H9 (cell line): ENCODE data around the gene DYNLT4. TPM values are rescaled to one million over a fixed set of nuclear protein-coding genes. Genes with fewer than 3 reads are reported as not detected.

Experiments
- DNase-seq: peaks from one replicate; pipeline ENCODE4 v3.0.0-alpha.2; 2017
- H2AFZ ChIP-seq: one replicate; pipeline ENCODE4 v1.6.1; 2013; ENCODE audit warnings: mild to moderate bottlenecking, low read length, control low read depth, moderate library complexity
- H2AK5ac ChIP-seq: 2 replicates; pipeline ENCODE4 v1.6.1; 2013; ENCODE audit warnings: low read length, control low read depth, mixed read lengths; ENCODE audit not compliant: insufficient read length
- H2BK120ac ChIP-seq: one replicate; pipeline ENCODE4 v1.6.1; 2013; ENCODE audit warnings: low read depth, mild to moderate bottlenecking, low read length, control low read depth, inconsistent platforms; ENCODE audit not compliant: poor library complexity, severe bottlenecking
- H2BK12ac ChIP-seq: 2 replicates; pipeline ENCODE4 v1.6.1; 2013; ENCODE audit warnings: low read length, control low read depth, mixed read lengths, low read depth; ENCODE audit not compliant: insufficient read length
- H2BK15ac ChIP-seq: 2 replicates; pipeline ENCODE4 v1.6.1; 2013; ENCODE audit warnings: low read depth, low read length, control low read depth
- H2BK20ac ChIP-seq: one replicate; pipeline ENCODE4 v1.6.1; 2013; ENCODE audit warnings: low read depth, mild to moderate bottlenecking, low read length, control low read depth, inconsistent platforms; ENCODE audit not compliant: poor library complexity, severe bottlenecking
- H2BK5ac ChIP-seq: 2 replicates; pipeline ENCODE4 v1.6.1; 2013; ENCODE audit warnings: low read length, control low read depth, mixed read lengths; ENCODE audit not compliant: insufficient read length
- H3K14ac ChIP-seq: 2 replicates; pipeline ENCODE4 v1.6.1; 2013; ENCODE audit warnings: low read length, control low read depth; ENCODE audit not compliant: insufficient read depth
- H3K18ac ChIP-seq: 2 replicates; pipeline ENCODE4 v1.6.1; 2013; ENCODE audit warnings: low read depth, mild to moderate bottlenecking, mixed read lengths, low read length, control low read depth; ENCODE audit not compliant: insufficient read length
- H3K23ac ChIP-seq: 2 replicates; pipeline ENCODE4 v1.6.1; 2013; ENCODE audit warnings: low read length, control low read depth, mixed read lengths, low read depth; ENCODE audit not compliant: insufficient read length
- H3K23me2 ChIP-seq: 2 replicates; pipeline ENCODE4 v1.6.1; 2013; ENCODE audit warnings: low read depth, mild to moderate bottlenecking, mixed read lengths, low read length, control low read depth; ENCODE audit not compliant: insufficient read length, poor library complexity, severe bottlenecking
- H3K27ac ChIP-seq: 2 replicates; pipeline ENCODE4 v1.5.1; 2013; ENCODE audit warnings: low read length, control low read depth, mixed read lengths, low read depth; ENCODE audit not compliant: insufficient read length
- H3K27me3 ChIP-seq: 2 replicates; pipeline ENCODE4 v1.6.1; 2013; ENCODE audit warnings: low read length, control low read depth, inconsistent platforms; ENCODE audit not compliant: insufficient read depth
- H3K4ac ChIP-seq: 2 replicates; pipeline ENCODE4 v1.6.1; 2013; ENCODE audit warnings: low read depth, mild to moderate bottlenecking, control low read depth, inconsistent platforms, low read length, moderate library complexity
- H3K4me1 ChIP-seq: 2 replicates; pipeline ENCODE4 v1.6.1; 2013; ENCODE audit warnings: low read length, control low read depth, inconsistent platforms; ENCODE audit not compliant: insufficient read depth
- H3K4me2 ChIP-seq: 2 replicates; pipeline ENCODE4 v1.6.1; 2013; ENCODE audit warnings: low read length, control low read depth, mixed read lengths; ENCODE audit not compliant: insufficient read length, insufficient read depth
- H3K56ac ChIP-seq: 2 replicates; pipeline ENCODE4 v1.6.1; 2013; ENCODE audit warnings: low read depth, mild to moderate bottlenecking, mixed read lengths, low read length, control low read depth; ENCODE audit not compliant: insufficient read length
- H3K79me1 ChIP-seq: 2 replicates; pipeline ENCODE4 v1.6.1; 2013; ENCODE audit warnings: low read depth, mild to moderate bottlenecking, moderate library complexity, low read length, control low read depth, inconsistent platforms; ENCODE audit not compliant: insufficient read depth, poor library complexity, severe bottlenecking
- H3K79me2 ChIP-seq: 2 replicates; pipeline ENCODE4 v1.6.1; 2013; ENCODE audit warnings: low read length, control low read depth, inconsistent platforms; ENCODE audit not compliant: insufficient read depth
- H3K9ac ChIP-seq: 2 replicates; pipeline ENCODE4 v1.6.1; 2013; ENCODE audit warnings: low read length, control low read depth, mixed read lengths; ENCODE audit not compliant: insufficient read length; ENCODE audit errors: extremely low read depth
- H3K9me3 ChIP-seq: one replicate; pipeline ENCODE4 v1.6.1; 2013; ENCODE audit warnings: low read depth, low read length, inconsistent platforms; ENCODE audit not compliant: control insufficient read depth
- H3T11ph ChIP-seq: one replicate; pipeline ENCODE4 v1.6.1; 2013; ENCODE audit warnings: mild to moderate bottlenecking, low read length, control low read depth, inconsistent platforms
- H4K20me1 ChIP-seq: one replicate; pipeline ENCODE4 v1.6.1; 2013; ENCODE audit not compliant: control insufficient read depth, insufficient read length, insufficient read depth
- H4K5ac ChIP-seq: 2 replicates; pipeline ENCODE4 v1.6.1; 2013; ENCODE audit warnings: low read depth, mild to moderate bottlenecking, mixed read lengths, low read length, control low read depth; ENCODE audit not compliant: insufficient read length
- H4K8ac ChIP-seq: replicated peaks from 2 replicates; pipeline ENCODE4 v1.6.1; 2013; ENCODE audit warnings: low read length, control low read depth, mixed read lengths, low read depth; ENCODE audit not compliant: insufficient read length
- H4K91ac ChIP-seq: 2 replicates; pipeline ENCODE4 v1.6.1; 2013; ENCODE audit warnings: low read depth, mild to moderate bottlenecking, moderate library complexity, mixed read lengths, low read length, control low read depth; ENCODE audit not compliant: insufficient read length
- H3K27ac Mint-ChIP-seq, 3 experiments: 2 replicates in 2 of 3; 3 replicates in 1 of 3; pipeline ENCODE4 v1.8.0; 2020 to 2021; ENCODE audit warnings: mixed read lengths in 3 of 3, mild to moderate bottlenecking in 1 of 3, moderate library complexity in 1 of 3
- H3K27me3 Mint-ChIP-seq: 2 replicates; pipeline ENCODE4 v1.8.0; 2021; ENCODE audit warnings: low read depth, mild to moderate bottlenecking, moderate library complexity, mixed read lengths
- H3K36me3 Mint-ChIP-seq, 3 experiments: 2 replicates in 2 of 3; 3 replicates in 1 of 3; pipeline ENCODE4 v1.8.0; 2020 to 2021; ENCODE audit warnings: low read depth in 3 of 3, mixed read lengths in 3 of 3; ENCODE audit not compliant: insufficient read depth in 1 of 3
- H3K4me1 Mint-ChIP-seq, 2 experiments: 2 replicates each; pipeline ENCODE4 v1.8.0; 2020; ENCODE audit warnings: mixed read lengths in 2 of 2
- H3K4me3 Mint-ChIP-seq, 2 experiments: 2 replicates in 1 of 2; 3 replicates in 1 of 2; pipeline ENCODE4 v1.8.0; 2020 to 2021; ENCODE audit warnings: mild to moderate bottlenecking in 2 of 2, mixed read lengths in 2 of 2, moderate library complexity in 1 of 2
- H3K9me3 Mint-ChIP-seq, 2 experiments: 2 replicates in 1 of 2; 3 replicates in 1 of 2; pipeline ENCODE4 v1.8.0; 2020; ENCODE audit warnings: mild to moderate bottlenecking in 2 of 2, mixed read lengths in 2 of 2, moderate library complexity in 1 of 2
- CTCF ChIP-seq: fragments of 200-600 bp; sonication (generic); conservative IDR thresholded peaks from 3 replicates; pipeline ENCODE4 v1.8.0; 2021; ENCODE audit warnings: antibody characterized with exemption, mild to moderate bottlenecking
- WGBS: extraction: QIAGEN DNeasy Blood & Tissue Kit; methylation state at CpG from one replicate; pipeline ENCODE4 v1.1.7; 2013; ENCODE audit warnings: missing lambda C conversion rate, low lambda C conversion rate, mixed read lengths; ENCODE audit not compliant: insufficient read length; ENCODE audit errors: extremely low coverage; 5-methylcytosine and 5-hydroxymethylcytosine counted together
- total RNA-seq: library from RNA; stranded (reverse); gene quantifications from 2 replicates; pipeline ENCODE4 v1.2.1, GENCODE V29; 2021

Gene DYNLT4
- total RNA-seq, 1 experiment from 2014 or later: not detected

GRCh38 chr1:44828003-44828651 lies 21.0 kb upstream of the DYNLT4 start:
- WGBS: no CpG with 5 or more reads among the region's 21 CpGs
- H2BK5ac ChIP-seq: no peak overlapping the region
- H3K4me3 Mint-ChIP-seq: no peak overlapping the region
- H3K79me2 ChIP-seq: no peaks in the 10 kb centered on the region
- no peak overlapping the region for H2BK12ac ChIP-seq
- H3K27ac ChIP-seq: no peak overlapping the region
- H3K4me2 ChIP-seq: no peak overlapping the region
- no peaks in the 10 kb centered on the region for H3K9me3 Mint-ChIP-seq
- H3K23me2 ChIP-seq: no peaks in the 10 kb centered on the region
- H3K9me3 ChIP-seq: no peaks in the 10 kb centered on the region
- DNase-seq: peak; percentile 42
- H3K36me3 Mint-ChIP-seq: no peaks in the 10 kb centered on the region
- no peaks in the 10 kb centered on the region for H3K27me3 ChIP-seq
- H2AFZ ChIP-seq: no peak overlapping the region
- H3K4me1 Mint-ChIP-seq: peaks cover 10 to 18% of the 10 kb centered on the region in 2 experiments
- H3K14ac ChIP-seq: no peak overlapping the region
- no peak overlapping the region for H3K4ac ChIP-seq
- no peak overlapping the region for H3K9ac ChIP-seq
- H3K56ac ChIP-seq: no peak overlapping the region
- no peak overlapping the region for H4K8ac ChIP-seq
- no peaks in the 10 kb centered on the region; the same call in 1 of the 2 replicates for H3K27me3 Mint-ChIP-seq
- no peaks in the 10 kb centered on the region for H4K20me1 ChIP-seq
- no peak overlapping the region for H4K5ac ChIP-seq
- H2BK20ac ChIP-seq: no peak overlapping the region
- H2AK5ac ChIP-seq: no peak overlapping the region
- no peaks in the 10 kb centered on the region; the same call in 1 of the 2 replicates for H3K4me1 ChIP-seq
- H3T11ph ChIP-seq: no peak overlapping the region
- TF ChIP-seq CTCF: no peak
- no peak overlapping the region for H2BK15ac ChIP-seq
- H3K79me1 ChIP-seq: no peaks in the 10 kb centered on the region
- H4K91ac ChIP-seq: no peak overlapping the region
- H3K27ac Mint-ChIP-seq: peak overlapping the region in 1 of 3 experiments; percentile 68; a peak in 1 of 7 replicates
- H3K18ac ChIP-seq: no peak overlapping the region
- no peak overlapping the region for H2BK120ac ChIP-seq
- H3K23ac ChIP-seq: no peak overlapping the region
